Stimulated activated CD8-positive, alpha-beta memory T cell treated with anti-CD3 and anti-CD28 coated beads, Interleukin-2, amount 100 ng/mL, for 48 hours (primary cell): ENCODE data around the gene UNKL.

ENCODE experiments used
- DNase-seq, 2 donors: peaks; one replicate each; pipeline ENCODE4 v3.0.0-alpha.2; 2020; ENCODE audit warnings: low read depth in 2 of 2

Gene UNKL

DNA sequence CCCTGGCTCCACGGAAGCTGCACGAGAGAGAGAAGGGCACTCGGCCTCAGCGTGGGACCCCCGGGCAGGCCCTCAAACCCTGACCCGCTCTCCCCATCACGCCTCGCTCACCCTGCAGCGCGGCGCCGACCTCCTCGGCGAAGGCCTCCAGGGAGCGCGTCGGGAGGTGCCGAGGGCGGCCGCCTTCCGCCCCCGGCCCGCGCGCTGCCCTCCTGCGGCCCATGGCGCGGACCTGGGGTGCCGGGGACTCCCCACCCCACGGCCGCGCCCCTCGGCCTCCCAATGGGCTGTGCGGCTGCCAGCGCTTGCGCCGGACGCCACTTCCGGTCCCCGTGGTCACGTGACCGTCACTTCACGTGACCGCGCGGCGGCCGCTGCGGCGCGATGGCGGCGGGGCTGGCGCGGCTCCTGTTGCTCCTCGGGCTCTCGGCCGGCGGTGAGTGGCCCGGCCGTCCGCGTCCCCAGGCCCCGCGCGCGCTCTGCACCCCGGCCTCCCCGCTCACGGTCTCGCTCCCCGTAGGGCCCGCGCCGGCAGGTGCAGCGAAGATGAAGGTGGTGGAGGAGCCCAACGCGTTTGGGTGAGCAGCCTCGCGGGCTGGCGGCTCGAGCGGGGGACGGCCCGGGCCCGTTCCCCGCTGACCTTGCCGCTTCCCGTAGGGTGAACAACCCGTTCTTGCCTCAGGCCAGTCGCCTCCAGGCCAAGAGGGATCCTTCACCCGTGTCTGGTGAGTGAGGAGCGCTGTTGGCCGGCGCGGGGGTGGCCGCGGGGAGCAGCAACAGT, 62.7 kb downstream of the UNKL start, which contains the start of the genes GNPTG and TSR3:
GNPTG (plus strand) TSS at position 350 of the 781 bp plus-strand sequence; CDS start at position 385, 35 bp downstream.
TSR3 (minus strand) TSS at position 297 of the 781 bp plus-strand sequence; CDS start at position 223, 74 bp downstream.
- DNase-seq: peak; percentile 77 to 88

DNA sequence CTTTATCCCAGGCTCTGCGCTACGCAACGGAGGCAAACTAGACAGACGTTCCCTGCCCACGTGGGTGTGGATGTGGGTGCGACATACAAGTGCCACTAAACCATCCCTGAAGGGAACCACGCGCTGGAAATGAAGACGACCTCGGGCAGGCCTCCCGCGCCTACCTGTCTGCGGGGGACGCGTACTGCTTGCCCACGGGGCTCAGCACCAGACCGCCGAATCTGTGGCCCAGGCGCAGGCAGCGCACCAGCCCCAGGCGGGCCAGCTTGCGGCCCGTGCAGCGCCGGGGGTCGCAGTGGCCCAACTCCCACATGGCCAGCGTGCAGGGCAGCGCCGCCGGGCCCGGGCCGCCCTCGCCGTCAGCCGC, 63.3 kb downstream of the UNKL start:
- no peak for DNase-seq

DNA sequence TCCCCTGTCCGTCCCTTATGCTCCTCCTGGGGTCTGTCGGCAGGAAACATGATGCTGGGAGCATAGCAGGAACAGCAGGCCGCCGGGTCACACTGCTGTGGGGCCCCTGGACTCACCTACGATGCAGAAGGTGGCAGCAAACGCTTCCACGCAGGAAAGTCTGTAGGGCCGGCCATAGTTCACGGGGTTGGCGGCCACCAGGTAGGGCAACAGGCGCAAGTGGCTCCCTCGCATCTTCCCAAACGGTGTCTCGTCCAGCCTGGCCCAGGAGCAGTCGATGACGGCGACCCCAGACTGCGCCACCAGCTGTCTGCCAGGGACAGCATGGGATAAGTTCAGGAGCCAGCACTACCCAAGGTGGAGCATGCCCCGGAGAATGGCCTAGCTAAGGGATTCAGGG, 63.8 kb downstream of the UNKL start:
- no peak for DNase-seq

DNA sequence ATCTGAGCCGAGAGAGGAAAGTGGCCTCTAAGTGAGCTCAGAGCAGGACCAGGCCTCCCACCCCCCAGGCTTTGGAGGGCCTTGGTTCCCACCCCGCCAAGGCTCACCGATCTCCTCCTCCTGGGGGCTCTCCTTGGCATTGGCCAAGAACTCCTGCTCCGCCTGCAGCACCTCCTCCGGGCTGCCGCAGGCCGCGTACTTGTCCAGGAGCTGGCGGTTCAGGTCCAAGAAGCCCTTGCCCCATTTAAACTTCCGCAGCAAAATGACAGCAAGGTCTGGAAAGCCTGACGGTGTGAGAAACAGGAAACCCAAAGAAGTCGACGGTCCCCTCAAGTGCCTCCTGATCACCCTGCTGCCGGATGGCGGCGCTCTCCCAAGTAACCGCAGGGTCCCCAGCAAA, 64.6 kb downstream of the UNKL start:
- no peak for DNase-seq

DNA sequence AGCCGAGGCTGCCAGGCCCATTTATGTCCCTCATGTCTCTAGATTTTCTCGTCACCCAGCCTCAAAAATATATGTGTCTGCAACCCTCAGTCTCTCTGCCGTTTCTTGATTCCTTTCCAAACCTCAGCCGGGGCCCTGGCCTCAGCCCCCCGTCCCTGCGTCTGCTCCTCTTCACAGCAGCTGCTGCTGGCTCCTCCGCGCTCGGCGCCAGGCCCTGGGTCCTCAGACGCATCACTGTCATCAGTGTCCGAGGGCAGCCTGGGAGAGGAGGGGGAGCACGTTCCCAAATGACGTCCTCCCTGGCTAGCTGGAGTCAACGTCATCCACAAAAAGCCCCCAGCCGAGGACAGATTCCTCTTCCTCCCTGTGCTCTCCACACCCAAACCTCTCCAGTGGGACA, 65.2 kb downstream of the UNKL start:
- DNase-seq: no peak

DNA sequence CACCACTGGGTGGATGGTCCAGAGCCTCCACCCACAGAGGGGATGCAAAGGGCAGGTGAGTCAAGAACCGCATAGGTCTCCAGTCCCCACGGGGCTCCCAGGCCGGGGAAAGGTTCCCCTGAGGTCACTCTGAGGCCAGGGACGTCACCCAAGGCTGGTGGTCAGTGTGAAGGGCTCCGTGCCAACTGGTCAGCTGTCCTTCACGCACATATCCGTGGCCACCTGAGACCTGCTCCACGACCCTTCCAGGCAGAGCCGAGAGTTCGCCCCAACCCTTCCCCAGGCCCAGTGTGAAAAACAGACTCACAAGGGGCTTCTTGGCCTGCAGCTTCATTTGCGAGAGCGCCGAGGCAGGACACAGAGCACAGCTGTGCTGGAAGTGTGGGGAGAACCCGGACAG, 65.6 kb downstream of the UNKL start:
- DNase-seq: no peak

DNA sequence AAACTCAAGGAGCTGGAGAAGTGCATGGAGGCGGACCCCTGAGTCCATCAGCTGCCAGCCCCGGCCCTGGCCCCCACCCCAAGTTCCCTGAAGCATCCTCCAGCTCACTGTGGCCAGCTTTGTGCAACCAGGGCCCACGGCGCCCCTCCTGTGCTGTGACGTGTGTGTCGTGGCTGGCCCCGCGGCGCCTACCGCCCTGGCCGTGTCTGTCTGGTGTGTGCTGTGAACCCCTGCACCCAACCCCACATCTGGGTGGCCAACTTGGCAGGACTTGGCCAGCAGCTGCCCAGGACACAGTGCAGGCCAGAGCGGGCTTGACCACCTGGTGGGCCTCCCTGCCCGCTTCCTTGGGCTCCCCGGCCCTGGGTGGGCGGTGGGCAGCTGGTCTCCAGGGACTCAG, 66.1 kb downstream of the UNKL start:
- no peak for DNase-seq

DNA sequence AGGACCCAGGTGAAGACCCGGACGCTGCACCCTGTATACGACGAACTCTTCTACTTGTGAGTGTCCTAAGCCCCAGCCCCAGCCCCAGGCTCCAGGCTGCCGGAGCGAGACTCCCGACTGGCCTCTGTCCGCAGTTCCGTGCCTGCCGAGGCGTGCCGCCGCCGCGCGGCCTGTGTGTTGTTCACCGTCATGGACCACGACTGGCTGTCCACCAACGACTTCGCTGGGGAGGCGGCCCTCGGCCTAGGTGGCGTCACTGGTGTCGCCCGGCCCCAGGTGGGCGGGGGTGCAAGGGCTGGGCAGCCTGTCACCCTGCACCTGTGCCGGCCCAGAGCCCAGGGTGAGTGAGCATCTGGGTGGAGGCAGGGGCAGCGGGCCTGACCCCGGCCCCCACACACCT, 66.5 kb downstream of the UNKL start:
- DNase-seq: no peak

DNA sequence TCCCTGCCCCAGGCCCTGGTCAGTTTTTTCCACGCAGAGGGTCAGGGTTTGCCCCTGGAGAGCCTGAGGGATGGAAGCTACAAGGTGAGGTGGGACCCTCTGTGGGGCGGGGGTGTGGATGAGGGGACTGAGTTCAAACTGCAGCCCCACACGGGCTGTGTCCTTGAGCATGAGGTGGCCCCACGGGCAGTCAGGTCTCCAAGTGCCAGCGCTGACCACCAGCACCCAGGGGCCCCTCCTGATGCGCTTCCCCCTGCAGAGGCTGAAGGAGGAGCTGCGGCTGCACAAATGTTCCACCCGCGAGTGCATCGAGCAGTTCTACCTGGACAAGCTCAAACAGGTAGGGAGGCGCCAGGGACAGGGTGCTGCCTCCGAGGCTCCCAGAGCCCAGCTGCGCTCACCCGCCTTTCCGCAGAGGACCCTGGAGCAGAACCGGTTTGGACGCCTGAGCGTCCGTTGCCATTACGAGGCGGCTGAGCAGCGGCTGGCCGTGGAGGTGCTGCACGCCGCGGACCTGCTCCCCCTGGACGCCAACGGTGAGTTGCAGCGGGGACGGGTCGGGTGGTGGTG, 67.1 kb downstream of the UNKL start:
- no peak for DNase-seq

DNA sequence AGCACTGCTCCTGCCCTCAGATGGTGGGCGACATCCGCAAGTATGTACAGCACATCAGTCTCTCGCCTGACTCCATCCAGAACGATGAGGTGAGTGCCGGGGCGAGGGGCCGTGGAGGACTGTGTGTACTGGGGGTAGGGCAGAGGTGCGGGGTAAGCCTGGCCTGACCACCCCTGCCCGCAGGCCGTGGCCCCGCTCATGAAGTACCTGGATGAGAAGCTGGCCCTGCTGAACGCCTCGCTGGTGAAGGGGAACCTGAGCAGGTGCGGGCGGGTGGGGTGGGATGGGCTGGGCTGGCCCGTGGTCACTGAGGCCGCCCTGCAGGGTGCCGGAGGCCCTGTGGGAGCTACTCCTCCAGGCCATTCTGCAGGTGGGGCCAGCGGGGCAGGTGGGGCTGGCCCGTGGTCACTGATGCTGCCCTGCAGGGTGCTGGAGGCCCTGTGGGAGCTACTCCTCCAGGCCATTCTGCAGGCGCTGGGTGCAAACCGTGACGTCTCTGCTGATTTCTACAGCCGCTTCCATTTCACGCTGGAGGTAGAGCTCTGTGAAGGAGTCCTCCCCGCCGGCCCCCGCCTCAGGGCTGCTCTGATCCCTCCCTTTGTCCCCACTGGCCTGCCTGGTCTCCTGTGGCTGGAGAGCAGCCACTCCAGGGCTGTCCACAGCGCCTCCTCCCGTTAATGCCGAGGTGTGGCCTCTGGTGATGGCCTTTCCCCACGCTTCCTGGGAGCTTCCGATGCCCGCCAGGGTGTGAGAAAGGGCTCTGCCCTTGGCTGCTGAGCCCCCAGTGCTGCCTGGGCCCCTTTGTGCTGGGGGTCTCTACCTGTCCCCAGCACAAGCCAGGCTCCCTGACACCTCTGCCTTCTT, 67.8 kb downstream of the UNKL start:
- no peak for DNase-seq

DNA sequence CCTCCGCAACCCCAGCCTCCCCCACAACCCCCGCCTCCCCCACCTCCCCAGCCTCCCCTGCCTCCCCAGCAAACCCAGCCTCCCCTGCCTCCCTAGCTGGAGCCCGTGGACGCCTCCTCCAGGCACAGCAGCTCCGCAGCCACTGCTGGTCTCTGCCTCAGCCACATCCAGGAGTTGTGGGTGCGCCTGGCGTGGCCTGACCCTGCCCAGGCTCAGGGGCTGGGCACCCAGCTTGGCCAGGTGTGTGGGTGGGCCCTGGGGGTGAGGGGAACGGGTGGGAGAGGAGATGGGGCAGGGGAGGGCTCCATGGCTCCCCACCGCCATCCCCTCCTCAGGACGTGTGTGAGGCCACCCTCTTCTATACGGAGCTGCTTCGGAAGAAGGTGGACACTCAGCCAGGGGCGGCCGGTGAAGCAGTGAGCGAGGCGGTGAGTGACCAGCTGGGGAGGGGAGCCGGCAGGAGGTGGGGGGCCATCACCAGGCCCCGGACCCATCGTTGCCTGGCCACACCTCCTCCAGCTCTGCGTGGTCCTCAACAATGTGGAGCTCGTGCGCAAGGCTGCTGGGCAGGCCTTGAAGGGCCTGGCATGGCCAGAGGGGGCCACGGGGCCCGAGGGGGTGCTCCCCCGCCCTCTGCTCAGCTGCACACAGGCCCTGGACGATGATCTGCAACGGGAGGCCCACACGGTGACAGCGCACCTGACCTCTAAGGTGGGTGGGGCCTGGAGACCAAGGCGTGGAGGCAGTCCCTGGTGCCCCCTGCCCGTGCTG, 68.7 kb downstream of the UNKL start:
- no peak for DNase-seq

DNA sequence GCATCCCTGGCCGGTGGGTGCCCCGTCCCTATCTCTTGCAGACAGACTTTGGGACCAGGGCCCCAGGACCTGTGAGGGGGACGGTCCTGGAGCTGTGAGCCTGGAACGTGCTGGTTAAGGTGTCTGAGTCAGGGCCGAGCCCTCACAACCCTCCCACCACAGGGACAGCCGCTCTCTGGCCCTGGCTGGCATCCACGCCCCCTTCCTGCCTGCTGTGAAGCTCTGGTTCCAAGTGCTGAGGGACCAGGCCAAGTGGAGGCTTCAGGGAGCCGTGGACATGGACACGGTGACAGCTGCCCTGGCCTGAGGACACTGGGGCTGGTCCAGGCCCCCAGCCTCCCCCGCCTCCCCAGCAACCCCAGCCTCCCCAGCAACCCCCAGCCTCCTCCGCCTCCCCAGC, 69.4 kb downstream of the UNKL start:
- no peak for DNase-seq

DNA sequence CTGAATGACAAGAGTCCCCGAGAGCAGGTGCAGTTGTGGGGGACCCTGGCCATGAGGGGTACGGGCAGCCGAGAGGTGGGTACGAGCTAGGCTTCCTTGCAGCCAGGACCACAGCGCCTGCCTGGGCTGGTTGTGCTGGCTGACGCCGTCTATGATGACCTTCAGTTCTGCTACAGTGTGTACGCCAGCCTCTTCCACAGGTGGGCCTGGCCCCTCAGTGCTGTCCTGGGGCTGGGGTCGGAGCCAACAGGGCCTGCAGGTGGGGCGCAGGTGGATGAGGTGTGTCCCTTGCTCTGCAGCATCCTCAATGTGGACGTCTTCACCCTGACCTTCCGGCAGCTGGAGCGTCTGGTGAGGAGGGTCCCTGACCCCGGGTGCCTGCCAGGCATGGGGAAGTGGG, 70.0 kb downstream of the UNKL start:
- DNase-seq: no peak

DNA sequence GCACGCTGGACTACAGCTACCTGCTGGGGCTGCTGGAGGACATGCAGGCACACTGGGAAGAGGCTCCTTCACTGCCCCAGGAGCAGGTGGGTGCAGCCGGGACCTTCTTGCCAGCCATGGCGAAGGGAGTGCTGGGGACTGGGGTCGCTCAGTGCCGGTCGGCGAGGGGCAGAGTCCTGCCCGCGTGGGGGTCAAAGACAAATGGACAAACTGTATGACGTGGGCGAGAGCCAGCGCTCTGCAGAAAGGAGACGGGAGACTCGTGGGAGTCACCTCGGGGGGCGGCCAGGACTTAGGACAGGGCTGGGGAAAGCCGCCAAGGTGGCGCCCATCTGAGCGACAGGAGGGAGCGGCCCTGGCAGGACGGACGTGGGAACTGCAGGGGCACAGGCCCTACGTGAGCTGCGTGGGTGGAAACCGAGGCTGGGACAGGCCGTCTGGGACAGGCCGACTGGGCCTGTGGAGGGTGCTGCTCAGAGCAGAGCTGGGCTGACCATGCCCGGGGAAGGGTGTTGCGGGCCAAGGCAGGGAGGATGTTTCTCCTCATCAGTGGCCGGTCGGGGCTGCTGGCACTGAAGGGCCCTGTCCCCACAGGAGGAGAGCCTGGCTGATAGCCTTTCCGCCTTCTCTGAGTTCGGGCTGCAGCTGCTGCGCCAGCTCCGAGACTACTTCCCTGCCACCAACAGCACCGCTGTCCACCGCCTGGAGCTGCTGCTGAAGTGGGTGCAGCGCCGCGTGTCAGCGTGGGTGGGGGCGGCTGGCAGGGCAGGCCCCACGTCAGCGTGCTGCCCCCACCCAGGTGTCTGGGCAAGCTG, 70.9 kb downstream of the UNKL start:
- no peak for DNase-seq

DNA sequence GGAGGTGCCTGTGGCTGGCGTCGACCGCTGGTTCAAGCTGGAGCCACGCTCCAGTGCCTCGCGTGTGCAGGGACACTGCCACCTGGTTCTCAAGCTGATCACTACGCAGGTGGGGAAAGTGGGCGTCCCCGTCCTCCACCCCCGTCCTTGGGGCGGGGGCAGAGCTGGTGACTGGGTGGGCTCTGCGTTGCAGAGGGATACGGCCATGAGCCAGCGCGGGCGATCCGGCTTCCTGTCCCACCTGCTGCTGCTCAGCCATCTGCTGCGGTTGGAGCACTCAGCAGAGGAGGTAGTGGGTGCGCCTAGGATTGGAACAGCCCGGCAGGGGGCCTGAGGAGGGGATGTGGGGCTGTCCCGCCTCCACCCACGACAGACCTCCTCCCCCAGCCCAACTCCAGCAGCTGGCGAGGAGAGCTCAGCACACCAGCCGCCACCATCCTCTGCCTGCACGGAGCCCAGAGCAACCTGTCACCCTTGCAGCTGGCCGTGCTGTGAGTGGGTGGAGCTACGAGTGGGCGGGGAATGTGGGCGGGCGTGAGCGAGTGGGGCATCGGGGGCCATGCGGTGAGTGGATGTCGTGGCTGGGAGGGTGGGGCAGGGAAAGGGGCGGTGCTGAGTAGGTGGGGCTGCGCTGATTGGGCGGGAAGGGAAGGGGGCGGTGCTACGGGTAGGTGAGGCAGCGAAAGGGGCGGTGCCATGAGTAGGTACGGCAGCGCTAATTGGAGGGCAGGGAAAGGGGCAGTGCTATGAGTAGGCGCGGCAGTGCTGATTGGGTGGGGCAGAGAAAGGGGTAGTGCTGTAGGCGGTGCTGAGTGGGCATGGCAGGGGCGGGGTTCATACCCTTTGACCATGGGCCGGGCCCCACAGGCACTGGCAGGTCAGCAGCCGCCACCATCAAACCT, 71.7 kb downstream of the UNKL start:
- DNase-seq: peak; percentile 81 to 94

DNA sequence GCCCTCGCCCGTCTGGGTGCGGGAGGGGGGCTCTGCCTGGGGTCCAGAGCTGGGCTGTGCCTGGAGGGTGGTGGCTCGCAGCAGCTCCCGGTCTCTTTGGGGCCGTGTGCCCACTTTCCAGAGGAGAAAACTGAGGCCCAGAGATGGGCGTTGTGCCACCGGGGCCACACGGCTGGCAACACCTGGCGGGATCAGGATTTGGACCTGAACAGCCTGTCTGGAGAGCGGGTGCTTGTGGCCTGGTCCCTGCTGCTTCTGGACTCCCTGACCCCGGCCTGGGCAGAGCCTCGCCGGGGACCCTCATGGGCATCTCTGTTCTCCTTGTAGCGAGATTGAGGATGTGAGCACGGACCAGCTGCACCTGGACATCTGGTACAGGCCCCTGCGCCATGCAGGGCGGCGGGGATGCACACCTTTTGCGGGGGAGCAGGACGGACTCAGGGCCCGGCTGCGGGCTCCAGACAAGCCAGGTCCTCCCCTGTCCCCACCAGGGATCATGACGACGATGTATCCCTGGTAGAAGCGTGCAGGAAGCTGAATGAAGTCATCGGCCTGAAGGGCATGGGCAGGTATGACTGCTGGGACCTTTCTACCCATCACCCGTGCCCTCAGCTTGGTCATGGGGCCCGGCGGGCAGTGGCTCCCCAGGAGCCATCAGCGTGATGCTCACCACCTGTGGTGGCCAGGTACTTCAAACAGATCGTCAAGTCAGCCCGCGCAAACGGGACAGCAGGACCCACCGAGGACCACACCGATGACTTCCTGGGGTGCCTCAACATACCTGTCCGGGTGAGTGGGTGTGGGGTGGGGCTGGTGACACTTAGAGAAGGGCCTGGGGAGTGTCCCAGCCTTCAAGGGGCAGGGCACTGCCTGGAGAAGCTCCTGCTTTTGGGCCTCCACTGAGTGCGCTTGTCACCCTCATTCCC, 72.7 kb downstream of the UNKL start:
- DNase-seq: no peak

DNA sequence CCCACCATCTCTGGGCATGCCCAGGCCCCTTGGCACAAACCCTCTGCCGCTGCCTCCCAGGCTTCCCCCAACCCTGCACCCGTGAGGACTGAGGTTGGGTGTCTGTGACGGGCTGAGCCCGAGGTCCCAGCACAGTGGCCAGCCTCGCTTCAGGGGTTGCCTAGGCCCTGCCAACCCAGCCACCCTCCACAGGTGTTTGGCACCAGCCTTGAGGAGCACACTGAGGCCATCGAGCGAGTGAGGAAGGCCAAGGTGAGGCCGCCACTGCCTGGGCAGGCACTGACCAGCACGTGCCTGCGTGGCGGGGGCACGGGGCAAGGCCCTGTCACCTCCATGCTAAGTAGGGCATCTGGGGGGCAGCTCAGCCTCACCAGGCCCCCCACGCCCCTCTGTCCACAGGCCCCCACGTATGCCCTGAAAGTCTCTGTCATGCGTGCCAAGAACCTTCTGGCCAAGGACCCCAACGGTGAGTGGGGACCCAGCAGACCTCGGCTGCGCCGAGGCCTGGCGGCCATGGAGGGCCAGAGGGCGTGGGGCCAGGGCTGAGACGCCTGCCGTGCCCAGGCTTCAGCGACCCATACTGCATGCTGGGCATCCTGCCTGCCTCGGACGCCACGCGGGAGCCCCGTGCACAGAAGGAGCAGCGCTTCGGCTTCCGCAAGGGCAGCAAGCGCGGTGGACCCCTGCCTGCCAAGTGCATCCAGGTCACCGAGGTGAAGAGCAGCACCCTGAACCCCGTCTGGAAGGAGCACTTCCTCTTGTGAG, 73.6 kb downstream of the UNKL start:
- no peak for DNase-seq
